Measurements from ENCODE around the gene CBLN1.

GRCh38 chr16:49277386-49277742 is 4.3 kb downstream of the CBLN1 start:
- no peak for TF ChIP-seq YY1 (IDR thresholded peaks at IDR 0.05; ENCODE audit: insufficient read depth, insufficient read length)
- TF ChIP-seq SUZ12 (IDR thresholded peaks at IDR 0.05; ENCODE audit: extremely low read depth, insufficient read depth, insufficient read length): no peak
